ENCODE results near the gene SLCO2A1.

GRCh38 chr3:133998691-133999241 lies 31.0 kb downstream of the SLCO2A1 start:
- TF ChIP-seq, protein P1, sequence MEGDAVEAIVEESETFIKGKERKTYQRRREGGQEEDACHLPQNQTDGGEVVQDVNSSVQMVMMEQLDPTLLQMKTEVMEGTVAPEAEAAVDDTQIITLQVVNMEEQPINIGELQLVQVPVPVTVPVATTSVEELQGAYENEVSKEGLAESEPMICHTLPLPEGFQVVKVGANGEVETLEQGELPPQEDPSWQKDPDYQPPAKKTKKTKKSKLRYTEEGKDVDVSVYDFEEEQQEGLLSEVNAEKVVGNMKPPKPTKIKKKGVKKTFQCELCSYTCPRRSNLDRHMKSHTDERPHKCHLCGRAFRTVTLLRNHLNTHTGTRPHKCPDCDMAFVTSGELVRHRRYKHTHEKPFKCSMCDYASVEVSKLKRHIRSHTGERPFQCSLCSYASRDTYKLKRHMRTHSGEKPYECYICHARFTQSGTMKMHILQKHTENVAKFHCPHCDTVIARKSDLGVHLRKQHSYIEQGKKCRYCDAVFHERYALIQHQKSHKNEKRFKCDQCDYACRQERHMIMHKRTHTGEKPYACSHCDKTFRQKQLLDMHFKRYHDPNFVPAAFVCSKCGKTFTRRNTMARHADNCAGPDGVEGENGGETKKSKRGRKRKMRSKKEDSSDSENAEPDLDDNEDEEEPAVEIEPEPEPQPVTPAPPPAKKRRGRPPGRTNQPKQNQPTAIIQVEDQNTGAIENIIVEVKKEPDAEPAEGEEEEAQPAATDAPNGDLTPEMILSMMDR (IDR thresholded peaks at IDR 0.05), result no peak
- no peak for TF ChIP-seq POLR2A (IDR thresholded peaks at IDR 0.05)

Measured in testis (tissue), 2 donors.